Endothelial cell of umbilical vein (primary cell): Measurements from ENCODE around the gene MBTPS2. TPM values are rescaled to one million over a fixed set of nuclear protein-coding genes. Genes with fewer than 3 reads are reported as not detected.

ENCODE experiments used
- BruUV-seq: library from RNA; stranded (reverse); fragments of 400-500 nt; replicated peaks from 2 replicates; lab custom pipeline; 2021; lab: Mats Ljungman, UMichigan
- CTCF ChIA-PET: fragments of 300-600, 350-600 bp; sonication (Branson Sonifier 250); formaldehyde crosslinking; loops from one replicate; lab custom pipeline; 2021; ENCODE audit warnings: antibody characterized with exemption, inconsistent platforms; lab: Charles Lee
- POLR2A ChIA-PET: fragments of 300-600, 350-600 bp; sonication (Branson Sonifier 250); formaldehyde crosslinking; loops from one replicate; lab custom pipeline; 2021; ENCODE audit warnings: antibody characterized with exemption, inconsistent platforms; lab: Charles Lee
- DNase-seq: peaks from one replicate; pipeline ENCODE4 v3.0.0-alpha.2; 2011; ENCODE audit warnings: low read depth, low spot score
- FAIRE-seq: peaks from 2 replicates; lab custom pipeline; 2011; peaks lifted over from hg19 to GRCh38; lab: Jason Lieb, UNC
- H2AFZ ChIP-seq: 2 replicates; pipeline ENCODE4 v1.6.0; 2012; ENCODE audit warnings: low read depth, low read length, control low read depth, inconsistent platforms
- H3K27ac ChIP-seq: 2 replicates; pipeline ENCODE4 v1.5.1; 2011; ENCODE audit warnings: low read depth, mild to moderate bottlenecking, control low read depth, low read length, moderate library complexity; ENCODE audit not compliant: insufficient read depth
- H3K27me3 ChIP-seq, 2 experiments: 2 replicates each; pipeline versions ENCODE4 v1.6.0 to v1.6.1; 2011; ENCODE audit warnings: low read length in 2 of 2, mixed read lengths in 1 of 2; ENCODE audit not compliant: control insufficient read depth in 2 of 2, insufficient read depth in 2 of 2
- H3K36me3 ChIP-seq, 2 experiments: 2 replicates in 1 of 2; 3 replicates in 1 of 2; pipeline ENCODE4 v1.5.1; 2011; ENCODE audit warnings: low read length in 2 of 2, mild to moderate bottlenecking in 1 of 2, moderate library complexity in 1 of 2; ENCODE audit not compliant: control insufficient read depth in 2 of 2, insufficient read depth in 2 of 2; ENCODE audit errors: extremely low read depth in 1 of 2
- H3K4me1 ChIP-seq: 3 replicates; pipeline ENCODE4 v1.5.1; 2011; ENCODE audit warnings: mild to moderate bottlenecking, low read length; ENCODE audit not compliant: control insufficient read depth, insufficient read depth; ENCODE audit errors: extremely low read depth
- H3K4me2 ChIP-seq: 2 replicates; pipeline ENCODE4 v1.6.1; 2011; ENCODE audit warnings: low read length, control low read depth, mixed read lengths; ENCODE audit not compliant: insufficient read depth
- H3K4me3 ChIP-seq, 3 experiments: fragments of 200-600 bp in 1 of 3; sonication (generic), shearing (Covaris generic) in 1 of 3; replicated peaks in 1 of 3; 2 replicates each; pipeline ENCODE4 v1.5.1; 2011 to 2016; ENCODE audit warnings: control low read depth in 3 of 3, low read length in 3 of 3, mild to moderate bottlenecking in 2 of 3, inconsistent platforms in 1 of 3, low read depth in 1 of 3, moderate library complexity in 1 of 3; ENCODE audit not compliant: insufficient read depth in 1 of 3
- H3K79me2 ChIP-seq: 2 replicates; pipeline ENCODE4 v1.6.0; 2012; ENCODE audit warnings: low read length, inconsistent platforms; ENCODE audit not compliant: control insufficient read depth, insufficient read depth
- H3K9ac ChIP-seq: replicated peaks from 2 replicates; pipeline ENCODE3; 2011; ENCODE audit warnings: low read length, control low read depth; ENCODE audit not compliant: insufficient read depth; ENCODE audit errors: extremely low read depth
- H3K9me1 ChIP-seq: replicated peaks from 3 replicates; pipeline ENCODE4 v1.6.0; 2011; ENCODE audit warnings: mild to moderate bottlenecking, low read length; ENCODE audit not compliant: control insufficient read depth, insufficient read depth; ENCODE audit errors: extremely low read depth
- H3K9me3 ChIP-seq: replicated peaks from 2 replicates; pipeline ENCODE4 v1.5.1; 2012; ENCODE audit warnings: low read length, inconsistent platforms; ENCODE audit not compliant: control insufficient read depth, insufficient read depth
- H4K20me1 ChIP-seq: replicated peaks from 2 replicates; pipeline ENCODE3; 2011; ENCODE audit warnings: mild to moderate bottlenecking, low read length; ENCODE audit not compliant: control insufficient read depth, insufficient read depth; ENCODE audit errors: extremely low read depth
- CTCF ChIP-seq, 2 donors: IDR thresholded peaks; 1 replicate in 1 of 2; 2 replicates in 1 of 2; pipeline ENCODE4 v1.5.1; 2011; ENCODE audit warnings: low read length in 2 of 2, mild to moderate bottlenecking in 2 of 2, moderate library complexity in 2 of 2, control low read depth in 1 of 2, inconsistent platforms in 1 of 2, low read depth in 1 of 2; ENCODE audit not compliant: insufficient read depth in 1 of 2; ENCODE audit errors: extremely low read depth in 1 of 2
- EZH2 ChIP-seq: IDR thresholded peaks from 2 replicates; pipeline ENCODE4 v1.6.1; 2012; ENCODE audit warnings: borderline replicate concordance, low read depth, mild to moderate bottlenecking, moderate library complexity, low read length, inconsistent platforms; ENCODE audit not compliant: severe bottlenecking
- FOS ChIP-seq: IDR thresholded peaks from 2 replicates; pipeline ENCODE4 v1.6.1; 2011; ENCODE audit warnings: mild to moderate bottlenecking, low read length, moderate library complexity, borderline replicate concordance; ENCODE audit not compliant: insufficient read depth
- GATA2 ChIP-seq: IDR thresholded peaks from 2 replicates; pipeline ENCODE4 v1.7.0; 2011; ENCODE audit warnings: low read depth, mild to moderate bottlenecking, moderate library complexity, mixed read lengths, low read length; ENCODE audit not compliant: insufficient read length, insufficient read depth
- JUN ChIP-seq: IDR thresholded peaks from 2 replicates; pipeline ENCODE4 v1.6.1; 2011; ENCODE audit warnings: borderline replicate concordance, low read depth; ENCODE audit not compliant: insufficient read length, insufficient read depth
- MAX ChIP-seq: IDR thresholded peaks from 2 replicates; pipeline ENCODE4 v1.6.1; 2011; ENCODE audit not compliant: insufficient read depth, insufficient read length
- MYC ChIP-seq: IDR thresholded peaks from one replicate; pipeline ENCODE4 v1.6.1; 2011; ENCODE audit warnings: mild to moderate bottlenecking, low read depth, low read length
- POLR2A ChIP-seq: IDR thresholded peaks from 2 replicates; pipeline ENCODE4 v1.6.1; 2012; ENCODE audit warnings: low read depth, mild to moderate bottlenecking, control low read depth, low read length
- POLR2AphosphoS5 ChIP-seq: IDR thresholded peaks from 2 replicates; pipeline ENCODE4 v1.6.1; 2012; ENCODE audit warnings: low read depth, mild to moderate bottlenecking, control low read depth, low read length, moderate library complexity; ENCODE audit not compliant: insufficient read depth
- dilution Hi-C: fragments of 300-500 bp; cut with MboI; formaldehyde crosslinking; loops from one replicate; pipeline ENCODE4 v1.15.0; 2019; ENCODE audit warnings: low sequenced_read_pairs; ENCODE audit not compliant: extremely low pct_ligation_motif_present
- intact Hi-C: fragments of 100-400 bp; cut with micrococcal nuclease; formaldehyde crosslinking; loops from one replicate; pipeline ENCODE4 v1.10.0; 2022
- polyA plus RNA-seq, 4 experiments: library from polyadenylated mRNA; depleted of rRNA in 3 of 4; stranded (reverse) in 3 of 4; unstranded in 1 of 4; fragments of >200 nt; gene quantifications; 2 replicates each; pipeline versions ENCODE4 v1.2.1 to v1.2.3, GENCODE V29; 2011 to 2012; ENCODE audit warnings: missing spikeins in 1 of 4
- total RNA-seq: library from RNA; stranded (reverse); gene quantifications from 2 replicates; pipeline ENCODE4 v1.2.3, GENCODE V29; 2021

The MBTPS2 gene
- total and polyA plus RNA-seq, 2 donors (not counting 3 experiments of a cell fraction or from before 2014, with no cell fraction given): 11.4 to 16.4 TPM

GRCh38 chrX:21837056-21837455, 2.4 kb upstream of the MBTPS2 start:
- Histone ChIP-seq H2AFZ (no peak overlapping the region), H4K20me1 (no peaks in the 10 kb centered on the region), H3K27ac (no peak overlapping the region), H3K9me3 (no peaks in the 10 kb centered on the region), H3K4me3 (no peak overlapping the region), H3K27me3 (no peaks in the 10 kb centered on the region), H3K9me1 (no peaks in the 10 kb centered on the region), H3K4me2 (no peak overlapping the region), H3K9ac (no peak overlapping the region), H3K79me2 (peaks cover 13% of the 10 kb centered on the region), H3K36me3 (no peaks in the 10 kb centered on the region), H3K4me1 (no peaks in the 10 kb centered on the region)
- dilution Hi-C loops: no loop called here
- no TSS peak for BruUV-seq
- DNase-seq (no peak), FAIRE-seq (no peak)
- intact Hi-C loops: loop anchor here (5.0 to 10.0 kb wide), 4 partner anchors 90 to 1305 kb away; no protein-coding TSS in a partner anchor
- ChIA-PET POLR2A (no interaction called here), CTCF (interaction anchor here (1.5 to 4.6 kb wide), 2 partner anchors 137 to 148 kb away, joined by 4 to 40 read pairs; no protein-coding TSS in a partner anchor)
- no peak for TF ChIP-seq POLR2A
- no peak for TF ChIP-seq FOS
- no peak for TF ChIP-seq MAX

DNA sequence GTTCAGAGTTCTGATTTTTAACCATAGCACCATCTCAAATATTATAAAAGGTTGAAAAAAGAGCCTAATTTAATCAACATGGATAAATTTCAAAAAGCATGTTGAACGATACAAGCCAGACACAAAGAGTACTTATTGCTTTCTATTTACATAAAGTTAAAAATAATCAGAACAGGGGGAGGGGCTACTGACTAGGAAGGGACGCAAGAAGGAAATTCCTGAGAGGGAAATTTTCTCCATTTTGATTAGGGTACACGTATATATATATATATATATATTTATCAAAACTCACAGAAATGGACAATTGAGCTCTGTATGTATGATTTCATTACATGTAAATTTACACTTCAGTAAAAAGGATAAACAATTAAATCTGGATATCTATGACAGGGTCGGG, 482 bp upstream of the MBTPS2 start:
- Histone ChIP-seq H3K4me3 (peak overlapping the region; percentile 44 to 81 (median 62)), H2AFZ (peak overlapping the region; percentile 71), H4K20me1 (no peaks in the 10 kb centered on the region), H3K27me3 (no peaks in the 10 kb centered on the region), H3K9me1 (no peaks in the 10 kb centered on the region), H3K4me1 (no peaks in the 10 kb centered on the region), H3K27ac (peak overlapping the region; percentile 86), H3K4me2 (peak overlapping the region; percentile 75), H3K79me2 (peaks cover 13% of the 10 kb centered on the region), H3K9ac (peak overlapping the region; percentile 96), H3K9me3 (no peaks in the 10 kb centered on the region), H3K36me3 (no peaks in the 10 kb centered on the region)
- TF ChIP-seq MYC: no peak
- no peak for TF ChIP-seq MAX
- TF ChIP-seq EZH2: no peak
- no peak for TF ChIP-seq POLR2A
- no peak for TF ChIP-seq POLR2AphosphoS5
- no peak for TF ChIP-seq CTCF (IDR thresholded peaks at IDR 0.05; ENCODE audit: extremely low read depth in 1 of 2, insufficient read depth in 1 of 2, low read depth in 1 of 2, low read length in 2 of 2)
- TF ChIP-seq JUN: no peak
- TF ChIP-seq GATA2: no peak
- no peak for TF ChIP-seq FOS
- FAIRE-seq (peak; percentile 15), DNase-seq (no peak)
- intact Hi-C loops (loop anchor here (1.0 to 10.0 kb wide), 8 partner anchors 88 to 1307 kb away; no protein-coding TSS in a partner anchor), dilution Hi-C loops (no loop called here)
- ChIA-PET CTCF (interaction anchor here (0.9 to 4.6 kb wide), 3 partner anchors 135 to 1309 kb away, joined by 3 to 40 read pairs (median 3); no protein-coding TSS in a partner anchor), POLR2A (no interaction called here)
- TSS peak; percentile 92 for BruUV-seq
